Karpas-422 (cell line): ENCODE results near the gene KNCN. TPM values are rescaled to one million over a fixed set of nuclear protein-coding genes. Genes with fewer than 3 reads are reported as not detected.

Source experiments
- DNase-seq: peaks from one replicate; pipeline ENCODE4 v3.0.0-alpha.2; 2015
- H2AFZ ChIP-seq: fragments of 200-600 bp; sonication (generic); 2 replicates; pipeline ENCODE4 v1.6.1; 2014; ENCODE audit warnings: antibody characterized with exemption, low read length, mixed read lengths
- H3K27ac ChIP-seq: fragments of 200-600 bp; sonication (generic); 2 replicates; pipeline ENCODE4 v1.5.1; 2014; ENCODE audit warnings: mild to moderate bottlenecking, low read length, moderate library complexity
- H3K27me3 ChIP-seq: fragments of 200-600 bp; sonication (generic); 2 replicates; pipeline ENCODE4 v1.6.1; 2014; ENCODE audit warnings: low read length, mixed read lengths
- H3K36me3 ChIP-seq: fragments of 200-600 bp; sonication (generic); 2 replicates; pipeline ENCODE4 v1.6.1; 2014; ENCODE audit warnings: low read length, mixed read lengths; ENCODE audit not compliant: insufficient read depth
- H3K4me1 ChIP-seq: fragments of 200-600 bp; sonication (generic); 2 replicates; pipeline ENCODE4 v1.6.1; 2014; ENCODE audit warnings: mild to moderate bottlenecking, low read length, mixed read lengths
- H3K4me2 ChIP-seq: fragments of 200-600 bp; sonication (generic); 2 replicates; pipeline ENCODE4 v1.6.1; 2014; ENCODE audit warnings: low read length, low read depth, mild to moderate bottlenecking; ENCODE audit not compliant: poor library complexity, severe bottlenecking
- H3K4me3 ChIP-seq: fragments of 200-600 bp; sonication (generic); 2 replicates; pipeline ENCODE4 v1.5.1; 2014; ENCODE audit warnings: mild to moderate bottlenecking, antibody characterized with exemption, low read length, mixed read lengths
- H3K79me2 ChIP-seq: fragments of 200-600 bp; sonication (generic); 2 replicates; pipeline ENCODE4 v1.6.1; 2014; ENCODE audit warnings: mild to moderate bottlenecking, low read length, mixed read lengths
- H3K9ac ChIP-seq: fragments of 200-600 bp; sonication (generic); 2 replicates; pipeline ENCODE4 v1.6.0; 2014; ENCODE audit warnings: low read length
- H3K9me2 ChIP-seq: fragments of 200-600 bp; sonication (generic), shearing (Covaris generic); replicated peaks from 2 replicates; pipeline ENCODE4 v1.6.0; 2014; ENCODE audit warnings: mild to moderate bottlenecking, low read length, moderate library complexity; ENCODE audit not compliant: insufficient read depth
- H3K9me3 ChIP-seq: fragments of 300-700, 200-600 bp; sonication (generic); 2 replicates; pipeline ENCODE4 v1.6.1; 2014; ENCODE audit warnings: low read length, mixed read lengths
- H4K20me1 ChIP-seq: fragments of 200-600 bp; sonication (generic); 2 replicates; pipeline ENCODE4 v1.6.1; 2014; ENCODE audit warnings: mild to moderate bottlenecking, antibody characterized with exemption, low read length, low read depth; ENCODE audit not compliant: insufficient read depth
- total RNA-seq: library from RNA; depleted of rRNA; stranded (reverse); fragments of >200 nt; shearing (Covaris generic); gene quantifications from 2 replicates; pipeline ENCODE4 v1.2.3, GENCODE V29; 2014; ENCODE audit warnings: low replicate concordance

The KNCN gene
- total RNA-seq, 1 experiment from 2014 or later = not detected

GRCh38 chr1:46587069-46587468 is 35.6 kb upstream of the KNCN start:
- H2AFZ ChIP-seq = no peak overlapping the region
- H3K79me2 ChIP-seq = no peaks in the 10 kb centered on the region
- no peak for DNase-seq
- H3K4me2 ChIP-seq = no peak overlapping the region
- H3K27ac ChIP-seq = no peak overlapping the region
- no peaks in the 10 kb centered on the region for H3K4me1 ChIP-seq
- H3K27me3 ChIP-seq = no peaks in the 10 kb centered on the region
- H4K20me1 ChIP-seq = no peaks in the 10 kb centered on the region
- H3K9me3 ChIP-seq = no peaks in the 10 kb centered on the region; the same call in 1 of the 2 replicates
- no peaks in the 10 kb centered on the region for H3K9me2 ChIP-seq
- peaks cover 21% of the 10 kb centered on the region for H3K36me3 ChIP-seq
- no peak overlapping the region for H3K4me3 ChIP-seq
- H3K9ac ChIP-seq = no peak overlapping the region

- Histone ChIP-seq H3K4me3 (no peak overlapping the region), H3K36me3 (peaks cover 16% of the 10 kb centered on the region), H3K9me2 (no peaks in the 10 kb centered on the region), H4K20me1 (no peaks in the 10 kb centered on the region), H3K4me1 (no peaks in the 10 kb centered on the region), H3K27ac (no peak overlapping the region), H3K9ac (no peak overlapping the region), H2AFZ (no peak overlapping the region), H3K27me3 (no peaks in the 10 kb centered on the region), H3K9me3 (no peaks in the 10 kb centered on the region; the same call in 1 of the 2 replicates), H3K79me2 (no peaks in the 10 kb centered on the region), H3K4me2 (no peak overlapping the region)
- DNase-seq = no peak
Measured at GRCh38 chr1:46585312-46585938, 34.0 kb upstream of the KNCN start.

GRCh38 chr1:46583494-46583893 is 32.0 kb upstream of the KNCN start:
- H3K27ac ChIP-seq = no peak overlapping the region

GRCh38 chr1:46582972-46583371 is 31.5 kb upstream of the KNCN start:
- Histone ChIP-seq H3K9ac (no peak overlapping the region), H3K4me2 (no peak overlapping the region), H3K36me3 (peaks cover 2% of the 10 kb centered on the region; the same call in 1 of the 2 replicates)

More at GRCh38 chr1:46583494-46583893, 32.0 kb upstream of the KNCN start:
- no peak for DNase-seq
- no peaks in the 10 kb centered on the region for H3K27me3 ChIP-seq
- H3K4me2 ChIP-seq = no peak overlapping the region
- H3K9me3 ChIP-seq = no peaks in the 10 kb centered on the region
- H3K36me3 ChIP-seq = peaks cover 3% of the 10 kb centered on the region; the same call in 1 of the 2 replicates
- H2AFZ ChIP-seq = no peak overlapping the region
- H3K79me2 ChIP-seq = no peaks in the 10 kb centered on the region
- H3K4me3 ChIP-seq = no peak overlapping the region
- no peaks in the 10 kb centered on the region for H3K4me1 ChIP-seq
- no peaks in the 10 kb centered on the region for H3K9me2 ChIP-seq
- no peaks in the 10 kb centered on the region for H4K20me1 ChIP-seq
- H3K9ac ChIP-seq = no peak overlapping the region

GRCh38 chr1:46581681-46582455 is 30.4 kb upstream of the KNCN start:
- H3K4me2 ChIP-seq = no peak overlapping the region
- no peak for DNase-seq
- no peaks in the 10 kb centered on the region for H3K9me3 ChIP-seq
- no peak overlapping the region for H3K27ac ChIP-seq
- no peaks in the 10 kb centered on the region for H3K79me2 ChIP-seq
- no peaks in the 10 kb centered on the region for H4K20me1 ChIP-seq
- no peaks in the 10 kb centered on the region for H3K4me1 ChIP-seq
- no peaks in the 10 kb centered on the region for H3K27me3 ChIP-seq
- no peaks in the 10 kb centered on the region for H3K9me2 ChIP-seq
- H3K4me3 ChIP-seq = no peak overlapping the region
- no peaks in the 10 kb centered on the region for H3K36me3 ChIP-seq
- H3K9ac ChIP-seq = no peak overlapping the region
- H2AFZ ChIP-seq = no peak overlapping the region

More at GRCh38 chr1:46582972-46583371, 31.5 kb upstream of the KNCN start:
- H3K27me3 ChIP-seq = no peaks in the 10 kb centered on the region
- no peak overlapping the region for H2AFZ ChIP-seq
- no peaks in the 10 kb centered on the region for H4K20me1 ChIP-seq
- no peak overlapping the region for H3K27ac ChIP-seq
- H3K9me3 ChIP-seq = no peaks in the 10 kb centered on the region
- H3K4me1 ChIP-seq = no peaks in the 10 kb centered on the region
- no peak overlapping the region for H3K4me3 ChIP-seq
- H3K9me2 ChIP-seq = no peaks in the 10 kb centered on the region
- DNase-seq = no peak
- no peaks in the 10 kb centered on the region for H3K79me2 ChIP-seq

- no peaks in the 10 kb centered on the region for H3K9me3 ChIP-seq
- H2AFZ ChIP-seq = no peak overlapping the region
- H3K27ac ChIP-seq = no peak overlapping the region
- H3K36me3 ChIP-seq = no peaks in the 10 kb centered on the region
- H3K9ac ChIP-seq = no peak overlapping the region
- H3K4me2 ChIP-seq = no peak overlapping the region
- no peaks in the 10 kb centered on the region for H3K4me1 ChIP-seq
- H3K9me2 ChIP-seq = no peaks in the 10 kb centered on the region
- H3K79me2 ChIP-seq = no peaks in the 10 kb centered on the region
- H3K4me3 ChIP-seq = no peak overlapping the region
- no peaks in the 10 kb centered on the region for H3K27me3 ChIP-seq
- DNase-seq = no peak
- H4K20me1 ChIP-seq = no peaks in the 10 kb centered on the region
Measured at GRCh38 chr1:46580140-46580903, 28.9 kb upstream of the KNCN start.

- H3K27ac ChIP-seq = no peak overlapping the region
- no peaks in the 10 kb centered on the region for H3K27me3 ChIP-seq
- no peak overlapping the region for H3K4me3 ChIP-seq
- no peaks in the 10 kb centered on the region for H3K36me3 ChIP-seq
- no peaks in the 10 kb centered on the region for H3K9me3 ChIP-seq
- no peaks in the 10 kb centered on the region for H3K79me2 ChIP-seq
- no peak overlapping the region for H2AFZ ChIP-seq
- H3K9me2 ChIP-seq = no peaks in the 10 kb centered on the region
- no peaks in the 10 kb centered on the region for H4K20me1 ChIP-seq
- H3K4me2 ChIP-seq = no peak overlapping the region
- H3K9ac ChIP-seq = no peak overlapping the region
- no peaks in the 10 kb centered on the region for H3K4me1 ChIP-seq
- DNase-seq = no peak
Measured at GRCh38 chr1:46577671-46578070, 26.2 kb upstream of the KNCN start.

- Histone ChIP-seq H3K9me3 (no peaks in the 10 kb centered on the region), H3K9ac (no peak overlapping the region), H3K79me2 (no peaks in the 10 kb centered on the region), H3K27ac (no peak overlapping the region), H3K4me1 (no peaks in the 10 kb centered on the region), H3K4me3 (no peak overlapping the region), H3K9me2 (no peaks in the 10 kb centered on the region), H3K4me2 (no peak overlapping the region), H4K20me1 (no peaks in the 10 kb centered on the region), H3K36me3 (no peaks in the 10 kb centered on the region), H2AFZ (no peak overlapping the region), H3K27me3 (no peaks in the 10 kb centered on the region)
- DNase-seq = no peak
Measured at GRCh38 chr1:46576596-46576995, 25.1 kb upstream of the KNCN start.
